Left renal pelvis (tissue), 4 donors: Measurements from ENCODE around the gene ADIPOQ. TPM values are rescaled to one million over a fixed set of nuclear protein-coding genes. Genes with fewer than 3 reads are reported as not detected.
"Not testable (repeated sequence)": the region's sequence is repeated elsewhere in the genome, so short reads cannot be mapped to it uniquely, and the experiment has no call there.

Experiments used
- DNase-seq, 4 donors: peaks; one replicate each; pipeline ENCODE4 v3.0.0-alpha.2; 2013; ENCODE audit warnings: low read depth in 4 of 4, low spot score in 3 of 4
- polyA plus RNA-seq, 4 donors: library from polyadenylated mRNA; unstranded; fragments of 120-200 nt; gene quantifications; one replicate each; pipeline ENCODE4 v1.2.1, GENCODE V29; 2013; ENCODE audit not compliant: insufficient read length in 4 of 4

ADIPOQ gene
- polyA plus RNA-seq, result under 1 TPM in 2 of 4 donors, not detected in 2; 0.06 to 0.29 TPM

GRCh38 chr3:186842426-186843038 is at the start of gene ADIPOQ:
TSS of gene ADIPOQ (plus strand) at chr3:186842710. CDS start at chr3:186853059, 10,349 bp downstream.
- no peak for DNase-seq

DNA sequence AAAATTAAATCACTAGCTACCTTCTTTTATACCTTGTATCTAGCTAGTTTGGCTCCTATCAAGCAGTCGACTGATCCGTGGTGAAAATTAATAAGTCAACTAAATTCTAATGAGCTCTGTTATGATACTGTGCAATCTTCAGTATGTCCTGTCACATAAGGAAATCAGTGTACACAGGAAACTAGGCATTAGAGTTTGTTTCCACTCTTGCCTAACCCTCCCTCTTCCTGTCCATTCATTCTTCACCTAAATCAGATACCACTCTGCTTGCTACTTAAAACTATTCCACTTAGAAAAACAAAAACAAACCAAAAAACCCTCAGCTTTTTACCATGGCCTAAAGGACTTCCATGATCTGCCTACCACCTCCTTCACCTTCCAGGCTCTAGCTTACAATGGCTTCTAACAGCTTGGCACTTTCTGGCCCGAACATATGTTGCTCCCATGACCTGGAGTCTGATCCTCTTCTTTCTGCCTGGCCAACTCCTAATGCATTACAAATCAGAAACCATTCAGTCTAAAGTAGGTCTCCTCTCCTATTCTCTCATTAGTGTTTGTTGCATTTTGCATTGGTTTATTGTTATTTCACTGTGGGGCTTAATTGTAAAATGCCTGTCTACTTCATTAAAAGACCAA is 44.2 kb upstream of the ADIPOQ start:
- no peak for DNase-seq

- no peak for DNase-seq
These were observed 42.2 kb upstream of the ADIPOQ start for GRCh38 chr3:186800285-186800684.

DNA sequence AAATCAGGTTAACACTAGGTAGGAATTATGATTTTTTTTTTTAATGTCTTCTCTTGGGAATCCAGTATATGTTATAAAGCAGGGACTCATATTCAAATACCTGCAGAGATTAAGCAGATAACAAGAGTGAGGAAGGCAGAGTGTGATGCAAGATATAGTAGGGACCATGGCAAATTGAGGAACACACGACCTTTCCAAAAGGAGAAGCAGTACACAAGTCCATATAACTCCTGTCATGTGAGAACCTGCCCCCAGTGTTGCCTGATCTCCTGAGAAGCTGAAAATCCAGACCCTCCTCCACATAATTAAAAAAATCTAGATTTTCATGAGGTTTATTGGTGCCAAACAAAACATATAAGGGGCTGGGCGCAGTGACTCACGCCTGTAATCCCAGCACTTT is 39.8 kb upstream of the ADIPOQ start:
- DNase-seq, result no peak

GRCh38 chr3:186803447-186803846 is 39.1 kb upstream of the ADIPOQ start:
- DNase-seq, result not testable (repeated sequence)

- peak; percentile 60 to 67 (median 66) for DNase-seq
These were observed 36.1 kb upstream of the ADIPOQ start, which contains the start of gene RFC4 for GRCh38 chr3:186806089-186807055. TSS of gene RFC4 (minus strand) at chr3:186806482. CDS start at chr3:186804713, 1,769 bp downstream.

GRCh38 chr3:186807231-186807630 is 35.3 kb upstream of the ADIPOQ start:
- DNase-seq, result no peak

DNA sequence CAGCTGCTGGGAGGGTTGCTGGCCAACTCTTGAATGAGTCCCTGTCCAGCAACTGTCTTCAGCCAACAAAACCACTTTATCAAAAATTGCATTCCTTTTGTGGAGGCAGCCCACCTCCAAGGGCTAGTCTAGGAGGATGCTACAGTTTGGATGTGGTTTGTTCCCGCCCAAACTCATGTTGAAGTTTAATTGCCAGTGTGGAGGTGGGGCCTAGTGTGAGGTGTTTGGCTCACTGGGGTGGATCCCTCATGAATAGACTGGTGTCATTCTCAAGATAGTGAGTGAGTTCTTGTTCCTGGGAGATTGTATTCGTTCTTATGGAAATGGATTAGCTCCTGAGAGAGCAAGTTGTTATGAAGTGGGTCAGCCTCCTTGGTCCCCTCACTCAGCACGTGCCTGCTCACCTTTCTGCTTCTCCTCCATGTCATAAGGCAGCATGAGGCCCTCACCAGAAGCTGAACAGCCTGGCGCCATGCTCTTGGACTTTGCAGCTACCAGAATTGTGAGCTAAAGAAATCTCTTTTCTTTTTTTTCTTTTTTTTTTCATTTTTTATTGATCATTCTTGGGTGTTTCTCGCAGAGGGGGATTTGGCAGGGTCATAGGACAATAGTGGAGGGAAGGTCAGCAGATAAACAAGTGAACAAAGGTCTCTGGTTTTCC is 32.0 kb upstream of the ADIPOQ start:
- DNase-seq, result no peak

GRCh38 chr3:186811313-186811712 is 31.2 kb upstream of the ADIPOQ start:
- DNase-seq, result not testable (repeated sequence)

DNA sequence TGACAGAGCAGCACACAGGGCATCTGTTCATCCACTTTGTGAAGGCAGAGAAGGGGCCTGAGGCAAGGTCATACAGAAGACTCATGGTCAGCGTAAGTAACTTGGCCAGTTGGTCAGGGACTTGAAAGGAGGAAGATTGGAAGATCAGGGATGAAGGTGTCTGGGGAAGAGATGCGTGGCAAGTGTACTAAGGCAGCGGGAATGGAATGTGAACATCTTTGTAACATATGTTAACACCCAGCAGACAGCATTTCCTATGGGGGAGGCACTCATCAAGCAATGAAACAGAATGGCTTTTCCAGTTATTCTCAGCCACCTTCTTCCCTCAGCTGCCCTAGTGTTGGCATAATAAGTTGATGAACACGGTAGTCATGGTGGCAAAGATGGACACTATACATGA is 28.4 kb upstream of the ADIPOQ start:
- no peak for DNase-seq

- DNase-seq, result no peak
These were observed 27.1 kb upstream of the ADIPOQ start for GRCh38 chr3:186815435-186815834.

- DNase-seq, result no peak
These were observed 24.0 kb upstream of the ADIPOQ start for GRCh38 chr3:186818516-186818915.

DNA sequence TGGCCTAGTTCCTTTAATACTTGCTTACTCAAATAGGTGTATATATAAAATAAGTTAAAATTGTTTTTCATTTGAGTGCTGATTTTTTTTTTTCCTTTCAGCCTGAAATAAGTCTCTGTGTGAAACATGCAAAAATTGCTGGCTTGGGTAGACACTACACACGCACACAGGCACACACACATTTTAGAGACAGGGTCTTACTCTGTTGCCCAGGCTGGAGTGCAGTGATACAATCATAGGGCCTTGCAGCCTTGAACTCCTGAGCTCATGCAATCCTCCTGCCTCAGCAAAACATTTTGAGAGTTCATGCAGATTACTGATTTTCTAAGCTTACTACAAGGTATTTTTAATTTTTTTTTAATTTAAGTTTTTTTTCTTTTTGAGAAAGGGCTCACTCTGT is 23.6 kb upstream of the ADIPOQ start:
- no peak for DNase-seq

- no peak for DNase-seq
These were observed 20.8 kb upstream of the ADIPOQ start for GRCh38 chr3:186821429-186822387.

DNA sequence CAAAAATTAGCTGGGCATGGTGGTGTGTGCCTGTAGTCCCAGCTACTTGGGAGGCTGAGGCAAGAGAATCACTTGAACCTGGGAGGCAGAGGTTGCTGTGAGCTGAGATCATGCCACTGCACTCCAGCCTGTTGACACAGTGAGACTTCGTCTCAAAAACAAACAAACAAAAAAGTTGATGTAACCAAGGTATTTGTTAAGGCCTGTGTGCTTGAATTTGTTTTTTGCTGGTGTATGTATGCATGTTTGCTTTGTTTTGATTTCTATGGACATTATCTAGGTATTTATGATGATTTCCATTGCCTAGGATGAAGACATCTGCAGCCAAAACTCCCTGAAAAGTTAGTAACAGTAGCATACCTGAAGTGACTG is 20.1 kb upstream of the ADIPOQ start:
- DNase-seq, result not testable (repeated sequence)

DNA sequence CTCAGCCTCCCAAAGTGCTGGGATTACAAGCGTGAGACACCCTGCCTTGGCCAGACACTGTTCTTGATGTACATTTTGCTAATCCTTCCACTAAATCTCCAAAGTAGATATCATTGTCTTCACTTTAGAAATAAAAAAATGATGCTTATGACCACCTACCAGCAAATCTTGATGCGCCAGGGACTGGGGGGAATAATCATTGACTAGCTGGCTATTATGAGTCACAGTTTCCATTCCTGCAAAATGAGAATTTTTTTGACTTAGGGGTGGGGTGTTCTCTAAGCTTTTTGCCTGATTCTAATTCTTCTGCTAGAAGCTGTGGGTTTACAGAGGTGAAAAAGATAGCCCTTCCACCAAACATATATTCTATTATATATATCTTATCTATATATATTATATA is 19.1 kb upstream of the ADIPOQ start:
- DNase-seq, result no peak

GRCh38 chr3:186824430-186825139 is 17.9 kb upstream of the ADIPOQ start:
- no peak for DNase-seq

DNA sequence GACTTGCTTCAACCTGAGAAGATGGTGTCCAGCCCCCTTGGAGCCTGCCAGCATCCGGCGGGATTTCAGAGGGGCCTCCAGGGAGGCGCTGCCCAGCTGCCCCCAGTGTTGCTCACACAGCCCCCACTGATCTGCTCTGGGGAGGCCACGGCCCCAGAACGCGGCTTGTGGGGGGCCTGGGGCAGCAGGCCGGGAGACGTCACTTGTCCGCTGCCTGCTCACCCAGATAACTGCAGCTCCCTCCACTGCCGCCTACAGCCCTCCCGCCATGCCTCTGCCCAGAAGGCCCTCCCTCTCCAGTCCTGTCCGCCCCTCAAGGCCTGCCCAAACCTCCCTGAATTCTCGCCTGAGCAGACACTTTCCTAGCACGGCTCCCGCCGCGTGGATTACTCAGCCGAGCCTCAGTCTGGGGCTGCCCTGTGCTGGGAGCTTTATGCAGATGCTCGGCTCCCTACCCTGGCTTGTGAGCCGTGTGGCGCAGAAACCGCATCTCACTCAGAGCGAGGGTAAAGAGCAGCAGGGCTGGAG is 17.2 kb upstream of the ADIPOQ start:
- DNase-seq, result no peak
